GM12872 (cell line): ENCODE measurements around the gene LTF.

Source experiments
- TF ChIP-seq, protein P1 (sequence below): IDR thresholded peaks from 3 replicates; pipeline ENCODE4 v1.5.1; 2011; ENCODE audit warnings: low read depth, mild to moderate bottlenecking, low read length, moderate library complexity; ENCODE audit not compliant: insufficient read depth

LTF gene

DNA sequence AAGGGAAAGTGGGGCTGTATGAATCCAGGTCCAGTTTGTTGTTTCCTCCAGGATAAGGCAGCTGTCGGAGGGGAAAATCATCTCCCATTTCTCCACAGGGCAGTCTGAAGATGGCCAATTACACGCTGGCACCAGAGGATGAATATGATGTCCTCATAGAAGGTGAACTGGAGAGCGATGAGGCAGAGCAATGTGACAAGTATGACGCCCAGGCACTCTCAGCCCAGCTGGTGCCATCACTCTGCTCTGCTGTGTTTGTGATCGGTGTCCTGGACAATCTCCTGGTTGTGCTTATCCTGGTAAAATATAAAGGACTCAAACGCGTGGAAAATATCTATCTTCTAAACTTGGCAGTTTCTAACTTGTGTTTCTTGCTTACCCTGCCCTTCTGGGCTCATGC, 56.7 kb downstream of the LTF start:
- TF ChIP-seq, protein P1, sequence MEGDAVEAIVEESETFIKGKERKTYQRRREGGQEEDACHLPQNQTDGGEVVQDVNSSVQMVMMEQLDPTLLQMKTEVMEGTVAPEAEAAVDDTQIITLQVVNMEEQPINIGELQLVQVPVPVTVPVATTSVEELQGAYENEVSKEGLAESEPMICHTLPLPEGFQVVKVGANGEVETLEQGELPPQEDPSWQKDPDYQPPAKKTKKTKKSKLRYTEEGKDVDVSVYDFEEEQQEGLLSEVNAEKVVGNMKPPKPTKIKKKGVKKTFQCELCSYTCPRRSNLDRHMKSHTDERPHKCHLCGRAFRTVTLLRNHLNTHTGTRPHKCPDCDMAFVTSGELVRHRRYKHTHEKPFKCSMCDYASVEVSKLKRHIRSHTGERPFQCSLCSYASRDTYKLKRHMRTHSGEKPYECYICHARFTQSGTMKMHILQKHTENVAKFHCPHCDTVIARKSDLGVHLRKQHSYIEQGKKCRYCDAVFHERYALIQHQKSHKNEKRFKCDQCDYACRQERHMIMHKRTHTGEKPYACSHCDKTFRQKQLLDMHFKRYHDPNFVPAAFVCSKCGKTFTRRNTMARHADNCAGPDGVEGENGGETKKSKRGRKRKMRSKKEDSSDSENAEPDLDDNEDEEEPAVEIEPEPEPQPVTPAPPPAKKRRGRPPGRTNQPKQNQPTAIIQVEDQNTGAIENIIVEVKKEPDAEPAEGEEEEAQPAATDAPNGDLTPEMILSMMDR, result no peak

DNA sequence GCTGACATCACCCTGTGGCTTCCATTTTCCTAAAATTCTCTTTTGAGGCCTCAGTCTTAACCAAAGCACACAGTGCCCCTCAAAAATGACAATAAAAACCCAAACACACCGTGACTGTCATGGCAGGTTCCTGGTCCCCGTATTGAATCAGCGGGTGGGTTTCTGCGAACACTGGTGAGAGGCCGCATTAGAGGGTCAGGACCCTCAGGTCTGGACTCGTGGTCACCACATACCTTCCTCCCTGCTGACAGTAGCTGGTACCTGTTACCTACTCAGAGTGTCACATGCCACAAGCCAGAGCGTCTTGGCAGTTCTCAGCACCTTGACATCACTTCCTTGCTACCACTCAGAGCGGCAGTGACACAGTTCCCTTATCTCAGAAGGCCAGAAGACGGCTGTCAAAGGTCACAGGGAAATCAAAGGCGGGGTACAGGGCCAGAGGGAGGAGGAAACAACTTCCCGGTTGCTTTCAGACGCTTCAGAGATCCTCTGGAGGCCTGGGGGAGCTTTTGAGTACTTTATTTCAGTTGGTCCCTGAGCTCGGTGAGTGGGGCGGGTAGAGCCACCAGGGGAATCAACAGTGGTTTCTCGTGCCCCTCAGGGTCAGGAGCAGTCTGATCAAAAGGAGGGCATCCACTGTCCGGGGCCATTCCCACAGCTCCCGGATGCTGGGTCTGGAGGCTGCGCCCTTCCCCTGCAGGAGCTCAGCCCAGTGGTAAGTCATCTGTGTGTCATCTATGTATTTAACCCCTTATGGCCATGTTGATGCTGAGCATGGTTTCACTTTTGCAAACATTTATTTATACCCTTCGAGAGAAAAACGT, 57.7 kb downstream of the LTF start, which contains the start of the genes CCR5AS and CCRL2:
TSS of gene CCR5AS (minus strand) at position 279 of the 824 bp plus-strand sequence.
TSS of gene CCRL2 (plus strand) at position 472 of the 824 bp plus-strand sequence. CDS start 821 bp downstream, outside the sequence.
- TF ChIP-seq, protein P1, result no peak

DNA sequence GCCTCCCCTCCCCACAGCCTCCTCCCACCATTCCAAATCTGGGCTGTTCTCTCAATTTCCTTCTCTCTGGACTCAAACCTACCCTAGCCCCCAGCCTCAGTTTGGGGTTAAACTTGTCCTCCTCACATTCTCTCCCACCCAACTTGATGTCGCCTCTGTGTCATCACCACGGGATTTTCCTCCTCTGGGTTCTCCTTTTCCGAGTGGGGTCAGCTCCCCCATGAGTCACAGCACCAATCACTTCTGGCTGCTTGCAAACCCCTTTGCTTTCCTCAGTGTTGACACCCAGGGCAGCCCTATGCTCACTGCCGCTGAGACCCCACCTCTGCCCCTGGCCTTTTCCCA, 58.3 kb downstream of the LTF start:
- TF ChIP-seq, protein P1, result no peak

DNA sequence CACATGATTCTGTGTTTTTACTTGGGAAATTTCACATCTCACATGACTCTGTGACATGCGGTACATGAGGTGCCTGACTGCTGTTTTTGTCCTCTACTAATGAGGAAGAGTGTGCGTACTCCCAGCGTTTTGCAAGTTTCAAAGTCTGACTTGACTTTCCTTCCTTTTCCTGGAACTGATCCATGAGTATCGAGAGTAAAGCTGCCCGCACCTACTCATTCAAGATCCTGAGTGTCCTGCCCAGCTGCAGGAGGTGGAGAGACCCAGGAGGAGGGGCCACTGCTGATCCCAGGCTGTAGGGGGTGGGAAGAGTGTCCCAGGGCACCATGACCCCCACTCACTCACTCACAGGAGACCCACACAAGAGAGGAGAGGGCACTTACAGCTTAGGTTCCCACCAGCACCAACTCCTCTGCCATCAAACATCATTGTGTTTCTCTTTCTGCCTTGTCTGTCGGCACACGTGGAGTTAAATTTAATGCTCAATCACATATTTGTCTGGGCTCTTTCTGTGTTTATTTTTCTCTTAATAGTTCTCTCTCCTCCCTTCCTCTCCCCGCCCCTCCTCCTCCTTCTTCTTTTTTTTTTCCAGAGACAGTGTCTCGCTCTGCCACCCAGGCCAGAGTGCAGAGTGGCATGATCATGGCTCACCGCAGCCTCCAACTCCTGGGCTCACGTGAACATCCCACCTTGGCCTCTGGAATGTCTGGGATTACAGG, 59.2 kb downstream of the LTF start:
- TF ChIP-seq, protein P1, result 0 out of 3 replicates have a peak, but pooled peaks have one; percentile 2

DNA sequence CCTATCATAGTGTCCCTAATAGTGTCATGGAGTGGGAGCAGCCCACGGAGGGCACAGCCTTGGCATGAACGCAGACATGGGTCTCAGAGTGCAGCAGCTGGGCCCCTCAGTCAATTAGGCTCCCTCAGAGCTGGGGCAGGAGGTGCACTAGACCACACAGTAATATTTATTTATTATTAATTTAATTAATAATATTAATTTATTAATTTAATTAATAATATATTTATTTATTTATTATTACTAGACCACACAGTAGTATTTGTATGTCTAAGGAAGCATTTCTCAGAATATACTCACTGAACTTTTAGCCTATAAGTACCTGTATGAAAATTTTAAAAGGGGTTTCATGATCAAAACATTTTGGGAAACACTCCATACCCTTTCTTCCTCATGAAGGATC, 63.1 kb downstream of the LTF start:
- TF ChIP-seq, protein P1, result no peak

DNA sequence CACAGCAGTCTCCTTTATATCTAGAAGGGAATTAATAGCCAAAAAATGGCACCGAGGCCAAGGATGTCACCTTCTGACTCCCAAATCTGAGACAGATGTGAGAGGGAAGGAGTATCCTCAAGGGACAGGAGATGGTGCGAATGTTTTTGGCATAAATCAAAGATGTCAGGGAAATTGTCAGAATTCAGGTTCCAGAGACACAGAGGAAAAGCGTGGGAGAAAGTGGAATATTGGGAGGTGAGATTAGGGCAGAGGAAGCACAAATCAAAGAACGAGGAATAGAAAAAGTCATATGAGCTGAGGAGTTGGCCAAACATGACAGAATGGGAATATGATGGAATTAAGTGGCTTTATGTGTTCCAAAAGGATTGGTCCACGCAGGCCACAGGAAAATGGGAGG, 63.9 kb downstream of the LTF start:
- TF ChIP-seq, protein P1, result no peak

DNA sequence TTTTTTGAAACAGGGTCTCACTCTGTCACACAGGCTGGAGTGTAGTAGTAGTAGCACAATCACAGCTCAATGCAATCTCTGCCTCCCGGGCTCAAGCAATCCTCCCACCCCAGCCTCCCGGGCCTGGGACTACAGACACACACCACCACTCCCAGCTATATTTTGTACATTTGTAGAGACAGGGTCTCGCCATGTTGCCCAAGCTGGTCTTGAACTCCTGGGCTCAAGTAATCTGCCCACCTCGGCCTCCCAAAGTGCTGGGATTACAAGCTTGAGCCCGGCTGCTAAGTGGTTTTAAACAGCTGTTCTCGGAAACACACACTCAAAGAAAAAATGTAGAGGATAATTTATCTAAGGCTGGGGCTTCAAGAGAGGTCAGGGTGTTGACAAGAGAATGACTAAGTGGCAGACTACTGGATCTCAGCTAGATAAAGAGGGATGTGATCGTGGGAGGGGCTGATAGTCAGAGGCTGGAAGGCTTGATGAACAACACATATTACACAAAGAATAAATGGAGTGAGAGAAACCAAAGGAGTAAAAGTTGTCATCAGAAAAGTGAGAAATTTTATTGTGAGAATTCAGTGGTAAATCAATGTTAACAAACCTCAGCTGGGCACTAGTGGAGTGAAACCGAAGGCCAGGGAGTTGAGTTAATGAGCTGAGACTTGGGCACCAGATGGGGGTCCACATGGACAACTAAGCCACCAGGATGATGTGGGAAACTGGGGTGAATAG, 64.5 kb downstream of the LTF start:
- TF ChIP-seq, protein P1, result no peak
